ENCODE measurements around the gene ZC3H6.
"Not testable (repeated sequence)": the region's sequence is repeated elsewhere in the genome, so short reads cannot be mapped to it uniquely, and the experiment has no call there.

GRCh38 chr2:112352292-112352691 is 76.9 kb downstream of the ZC3H6 start:
- not testable (repeated sequence) for TF ChIP-seq CTCF (IDR thresholded peaks at IDR 0.05); POLR2AphosphoS5 (IDR thresholded peaks at IDR 0.05; ENCODE audit: insufficient read depth in 1 of 2, low read depth in 1 of 2); POLR2A (IDR thresholded peaks at IDR 0.05)

All from vagina (tissue), 2 donors.